ENCODE measurements around the gene SPRY1. TPM values are rescaled to one million over a fixed set of nuclear protein-coding genes. Genes with fewer than 3 reads are reported as not detected.

SPRY1 gene
- total and polyA plus RNA-seq, 9 of the 15 experiments (the other 6 are each of a cell fraction or from before 2014, with no cell fraction given): 0.18 to 1.9 (median 0.45) TPM; not detected in 1

DNA sequence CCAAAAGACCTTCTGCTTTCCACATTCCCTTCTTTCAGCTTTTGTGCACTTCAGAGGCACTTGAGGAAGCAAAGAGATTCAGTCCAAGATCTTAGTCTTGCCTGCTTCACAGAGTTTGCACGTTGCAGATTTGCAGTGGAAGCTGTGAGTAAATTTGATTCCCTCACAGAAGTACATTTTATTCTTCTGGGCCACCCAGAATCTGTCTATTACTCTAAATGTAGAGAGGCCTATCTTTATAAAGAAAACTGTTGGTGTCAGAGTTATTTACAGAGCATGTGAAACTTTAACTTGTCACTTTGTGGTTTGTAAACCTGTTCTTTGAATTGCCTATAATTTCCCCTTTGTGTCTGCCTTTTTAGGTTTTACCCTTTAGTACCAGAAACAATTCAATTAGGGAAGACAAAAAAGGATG is 15.5 kb downstream of the SPRY1 start:
- Histone ChIP-seq H3K9ac (ENCODE audit: insufficient read depth in 1 of 2, low read depth in 2 of 2, low read length in 2 of 2) (no peak overlapping the region), H4K20me1 (replicated peaks; ENCODE audit: control insufficient read depth, insufficient read depth, low read length) (no peaks in the 10 kb centered on the region), H3K27ac (ENCODE audit: extremely low read depth, low read depth, low read length) (no peak overlapping the region), H3K36me3 (ENCODE audit: control insufficient read depth, insufficient read depth, low read length) (no peaks in the 10 kb centered on the region), H3K27me3 (ENCODE audit: control insufficient read depth in 2 of 2, insufficient read depth in 2 of 2, low read length in 2 of 2) (no peaks in the 10 kb centered on the region), H3K9me1 (ENCODE audit: control insufficient read depth, insufficient read depth, low read length) (no peaks in the 10 kb centered on the region), H3K4me1 (replicated peaks in 1 of 2; ENCODE audit: control insufficient read depth in 2 of 2, insufficient read depth in 2 of 2, low read length in 2 of 2) (peaks cover 0 to 2% of the 10 kb centered on the region in 2 experiments; a peak in 1 of 5 replicates), H3K79me2 (ENCODE audit: control insufficient read depth, insufficient read depth, low read length) (no peaks in the 10 kb centered on the region), H3K4me3 (no peak overlapping the region), H2AFZ (ENCODE audit: low read depth, low read length) (no peak overlapping the region), H3K4me2 (ENCODE audit: insufficient read depth, low read length) (no peak overlapping the region), H3K9me3 (replicated peaks; ENCODE audit: control insufficient read depth, insufficient read depth, low read depth, low read length) (no peaks in the 10 kb centered on the region)
- ChIA-PET POLR2A (no interaction called here), CTCF (ENCODE audit: low intra/inter-chr PET ratio) (no interaction called here)
- DNase-seq (ENCODE audit: extremely low read depth in 1 of 4, low spot score in 3 of 4) (no peak), FAIRE-seq (no peak), ATAC-seq (no peak)
- BruUV-seq (replicated peaks): no TSS peak
- intact Hi-C loops (cut with micrococcal nuclease): no loop called here
- WGBS (ENCODE audit: insufficient coverage, low coverage, missing lambda C conversion rate): 0% methylated on average over 1 of the region's 1 CpG
- no peak for TF ChIP-seq NRF1 (conservative IDR thresholded peaks at IDR 0.05 in 1 of 2, IDR thresholded peaks at IDR 0.05 in 1 of 2)
- no peak for TF ChIP-seq ATF7 (IDR thresholded peaks at IDR 0.05)
- no peak for TF ChIP-seq KLF1 (tag; IDR thresholded peaks at IDR 0.05)
- TF ChIP-seq ZKSCAN3 (CRISPR knock-in tag; IDR thresholded peaks at IDR 0.05): no peak
- TF ChIP-seq, protein P1, sequence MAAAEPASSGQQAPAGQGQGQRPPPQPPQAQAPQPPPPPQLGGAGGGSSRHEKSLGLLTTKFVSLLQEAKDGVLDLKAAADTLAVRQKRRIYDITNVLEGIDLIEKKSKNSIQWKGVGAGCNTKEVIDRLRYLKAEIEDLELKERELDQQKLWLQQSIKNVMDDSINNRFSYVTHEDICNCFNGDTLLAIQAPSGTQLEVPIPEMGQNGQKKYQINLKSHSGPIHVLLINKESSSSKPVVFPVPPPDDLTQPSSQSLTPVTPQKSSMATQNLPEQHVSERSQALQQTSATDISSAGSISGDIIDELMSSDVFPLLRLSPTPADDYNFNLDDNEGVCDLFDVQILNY (CRISPR knock-in tag; IDR thresholded peaks at IDR 0.05): no peak
- no peak for TF ChIP-seq MCM7 (IDR thresholded peaks at IDR 0.05)
- no peak for TF ChIP-seq SLC30A9 (CRISPR knock-in tag; IDR thresholded peaks at IDR 0.05)
- in situ Hi-C loops (cut with MboI): no loop called here

All from K562 (cell line).